T1000 (cell line): ENCODE measurements around the gene ARX.

Experiments used
- DNase-seq: peaks from one replicate; lab custom pipeline; 2025; ENCODE audit warnings: mixed read lengths; lab: John Stamatoyannopoulos, UW

The ARX gene

DNA sequence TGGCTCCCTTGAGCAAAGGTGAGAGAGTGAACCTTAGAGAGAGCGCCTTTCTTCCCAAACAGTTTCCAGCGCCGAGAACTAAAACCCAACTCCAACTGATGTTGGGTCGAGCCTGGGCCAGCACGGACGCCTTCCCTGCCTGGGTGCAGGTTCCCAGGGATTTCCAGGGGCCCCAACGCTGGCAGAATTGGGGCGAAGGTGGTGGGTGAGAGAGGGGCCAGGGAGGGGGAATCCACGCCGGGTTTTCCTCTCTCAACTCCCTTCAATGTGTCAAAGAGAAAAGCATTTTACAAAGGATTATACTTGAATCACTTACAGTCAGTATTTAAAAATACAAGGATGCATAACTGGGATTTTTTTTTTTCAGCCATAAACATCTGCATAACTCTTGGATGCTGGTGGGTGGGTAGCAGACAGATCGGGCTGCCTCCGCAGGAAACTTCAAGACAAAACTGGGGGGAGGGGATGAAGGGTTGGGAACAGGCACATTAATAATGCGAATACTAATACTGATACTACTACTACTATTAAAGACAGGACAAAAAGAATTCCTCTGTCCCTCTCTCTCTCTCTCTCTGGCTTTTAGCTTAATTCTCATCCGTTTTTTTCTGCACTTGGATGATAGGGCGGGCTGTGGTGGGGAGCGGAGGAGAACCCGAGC is 1.3 kb upstream of the ARX start:
- no peak for DNase-seq

DNA sequence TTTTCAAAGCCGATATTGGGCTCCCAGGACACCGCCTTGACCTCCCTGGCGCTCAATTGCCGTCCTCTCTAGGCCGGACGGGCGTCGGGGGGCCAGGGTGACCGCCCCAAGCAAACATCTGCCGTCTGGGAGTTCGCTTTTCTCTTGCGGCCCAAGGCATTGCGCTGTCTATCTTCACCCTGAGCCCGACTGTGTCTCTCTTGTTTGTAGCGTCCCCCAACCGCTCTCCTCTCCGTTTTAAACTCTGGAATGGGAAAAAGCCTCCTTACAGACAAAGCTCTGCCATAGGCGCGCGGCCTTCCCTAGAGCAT is 551 bp upstream of the ARX start:
- DNase-seq: no peak

DNA sequence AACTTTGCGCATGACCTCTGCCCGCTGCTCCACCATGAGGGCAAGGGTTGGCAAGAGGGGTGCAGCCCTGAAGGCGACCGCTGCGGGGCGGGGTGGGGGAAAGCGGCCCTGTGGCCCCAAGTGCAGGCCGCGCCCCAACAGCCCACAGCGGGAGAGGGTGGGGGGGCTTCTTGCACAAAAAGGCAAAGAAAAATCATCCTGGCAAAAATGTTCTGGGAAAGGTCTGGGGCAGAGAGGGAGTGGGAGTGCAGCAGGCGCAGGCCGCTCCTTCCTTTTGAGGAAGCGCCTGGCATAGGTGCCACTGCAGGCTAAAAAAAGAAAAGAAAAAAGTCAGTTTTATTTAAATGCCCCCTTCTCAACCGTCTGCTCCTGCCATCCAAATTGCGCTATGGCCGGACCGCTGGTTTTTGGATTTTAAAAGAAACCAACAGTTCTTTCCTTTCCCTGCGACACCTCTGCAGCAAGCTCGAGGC is 1.4 kb downstream of the ARX start:
- DNase-seq: no peak

DNA sequence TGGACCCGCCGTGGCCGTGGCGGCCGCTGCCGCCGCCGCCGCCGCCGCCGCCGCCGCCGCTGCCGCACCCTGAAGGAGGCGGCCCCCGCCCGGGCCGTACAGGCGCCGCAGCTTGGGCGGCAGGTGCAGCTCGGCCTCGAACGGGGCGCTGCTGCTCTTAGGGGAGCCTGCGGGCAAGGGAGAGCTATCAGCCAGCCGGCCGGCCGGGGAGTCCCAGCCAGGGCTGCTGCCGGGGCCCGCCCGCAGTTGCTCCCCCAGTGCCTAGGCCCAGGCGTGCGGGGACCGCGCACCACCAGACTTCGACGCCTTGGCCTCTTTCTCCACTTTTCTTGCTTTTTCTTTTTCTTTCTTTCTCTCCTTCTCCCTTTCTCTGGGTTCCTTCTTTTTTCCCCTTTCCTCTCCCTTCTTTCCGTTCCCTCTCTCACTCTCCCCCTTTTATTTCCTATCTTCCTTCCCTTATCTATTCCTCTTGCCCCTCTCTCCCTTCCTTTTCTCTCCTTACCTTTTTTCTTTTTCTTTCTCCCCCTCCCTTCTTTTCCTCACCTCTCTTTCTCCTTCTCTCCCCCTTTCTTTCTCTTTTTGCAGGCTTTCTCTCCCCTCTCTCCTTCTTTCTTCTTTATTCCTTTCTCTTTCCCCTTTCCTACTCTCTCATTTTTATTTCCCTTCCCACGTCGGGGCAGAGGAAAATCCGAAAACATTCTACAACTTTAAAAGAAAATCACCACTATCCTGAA is 2.0 kb downstream of the ARX start:
- no peak for DNase-seq

DNA sequence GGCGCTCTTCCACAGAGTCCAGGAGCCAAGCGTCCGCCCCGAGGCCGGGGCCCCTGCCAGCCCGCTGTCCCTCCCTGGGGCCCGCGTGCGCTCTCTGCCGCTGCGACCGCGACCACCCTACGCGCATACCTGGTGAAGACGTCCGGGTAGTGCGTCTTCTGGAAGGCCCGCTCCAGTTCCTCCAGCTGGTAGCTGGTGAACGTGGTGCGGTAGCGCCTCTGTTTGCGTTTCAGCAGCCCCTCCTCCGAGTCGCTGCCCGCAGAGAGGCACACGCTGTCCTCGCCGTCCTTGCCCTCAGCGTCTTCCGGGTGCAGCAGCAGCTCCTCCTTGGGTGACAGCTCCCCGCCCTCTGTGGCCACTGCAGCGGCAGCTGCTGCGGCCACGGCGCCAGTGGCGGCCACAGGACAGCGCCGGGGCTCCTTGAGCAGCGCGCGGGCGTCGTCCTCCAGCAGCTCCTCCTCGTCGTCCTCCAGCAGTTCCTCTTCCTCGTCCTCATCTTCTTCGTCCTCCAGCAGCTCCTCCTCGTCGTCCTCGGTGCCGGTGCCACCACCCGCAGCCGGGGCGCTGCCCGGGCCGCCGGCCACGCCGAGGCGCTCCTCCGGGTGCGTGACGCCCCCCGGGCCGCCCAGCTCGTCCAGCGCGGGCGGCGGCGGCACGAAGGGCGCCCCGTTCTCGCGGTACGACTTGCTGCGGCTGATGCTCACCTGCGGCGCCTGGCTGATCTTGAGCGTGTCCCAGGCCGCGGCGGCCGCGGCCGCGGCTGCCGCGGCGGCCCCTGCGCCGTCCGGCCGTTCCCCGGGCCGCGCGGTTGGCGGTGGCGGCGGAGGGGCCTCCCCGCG is 2.8 kb downstream of the ARX start:
- DNase-seq: no peak

DNA sequence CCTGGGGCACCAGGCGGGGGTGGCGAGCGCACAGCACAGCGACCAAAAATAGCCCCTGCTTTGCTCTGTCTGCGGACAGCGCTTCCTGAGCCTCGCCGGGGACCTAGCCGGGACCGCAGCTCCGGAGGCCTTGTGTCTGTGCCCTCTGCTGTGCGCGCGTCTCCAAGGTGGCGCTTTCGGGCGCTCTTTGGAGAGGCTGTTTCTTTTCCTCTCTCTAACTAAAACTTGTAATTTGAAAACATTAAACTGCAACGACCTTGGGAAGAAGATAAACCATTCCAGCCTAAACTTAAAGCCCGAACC is 3.4 kb downstream of the ARX start:
- DNase-seq: no peak

DNA sequence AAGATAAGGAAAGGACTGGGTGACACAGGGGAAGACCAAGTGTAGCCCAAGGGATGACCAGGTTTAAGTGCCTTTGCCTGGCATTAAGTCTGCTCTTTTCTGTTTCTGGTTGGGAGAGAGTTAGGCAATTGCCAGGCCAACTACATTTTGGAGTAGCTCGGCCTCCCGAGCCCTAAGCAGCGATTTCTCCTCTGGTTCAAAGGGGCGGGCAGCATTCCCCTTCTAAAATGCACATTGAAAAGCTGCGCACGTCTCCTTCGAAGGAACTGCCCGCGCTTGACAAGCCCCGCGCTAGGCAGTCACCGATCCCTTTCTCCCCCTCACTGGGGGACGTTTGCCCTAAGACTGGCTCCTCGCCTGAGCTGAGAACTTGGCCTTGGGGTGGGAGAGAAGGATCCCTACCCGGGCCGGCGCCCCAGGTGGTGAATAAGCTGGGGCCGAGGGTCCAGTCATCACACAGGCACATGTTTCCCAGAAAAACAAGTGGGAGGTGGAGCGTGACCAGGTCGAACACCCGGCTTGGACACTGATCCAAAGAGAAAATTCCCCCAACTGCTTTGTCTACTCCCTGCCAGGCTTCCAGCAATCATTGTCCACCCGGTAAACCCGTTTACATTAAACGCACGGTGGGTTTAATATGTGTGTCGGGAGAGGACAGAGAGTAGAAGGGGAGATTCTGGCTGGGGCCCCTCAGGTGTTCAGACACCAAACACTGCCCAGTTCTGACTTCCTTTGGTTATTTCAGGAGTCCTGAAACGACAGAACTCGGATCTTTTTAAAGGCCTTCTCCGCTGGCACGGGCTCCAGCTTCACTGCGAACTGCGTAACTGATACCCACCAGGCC is 4.0 kb downstream of the ARX start:
- no peak for DNase-seq

DNA sequence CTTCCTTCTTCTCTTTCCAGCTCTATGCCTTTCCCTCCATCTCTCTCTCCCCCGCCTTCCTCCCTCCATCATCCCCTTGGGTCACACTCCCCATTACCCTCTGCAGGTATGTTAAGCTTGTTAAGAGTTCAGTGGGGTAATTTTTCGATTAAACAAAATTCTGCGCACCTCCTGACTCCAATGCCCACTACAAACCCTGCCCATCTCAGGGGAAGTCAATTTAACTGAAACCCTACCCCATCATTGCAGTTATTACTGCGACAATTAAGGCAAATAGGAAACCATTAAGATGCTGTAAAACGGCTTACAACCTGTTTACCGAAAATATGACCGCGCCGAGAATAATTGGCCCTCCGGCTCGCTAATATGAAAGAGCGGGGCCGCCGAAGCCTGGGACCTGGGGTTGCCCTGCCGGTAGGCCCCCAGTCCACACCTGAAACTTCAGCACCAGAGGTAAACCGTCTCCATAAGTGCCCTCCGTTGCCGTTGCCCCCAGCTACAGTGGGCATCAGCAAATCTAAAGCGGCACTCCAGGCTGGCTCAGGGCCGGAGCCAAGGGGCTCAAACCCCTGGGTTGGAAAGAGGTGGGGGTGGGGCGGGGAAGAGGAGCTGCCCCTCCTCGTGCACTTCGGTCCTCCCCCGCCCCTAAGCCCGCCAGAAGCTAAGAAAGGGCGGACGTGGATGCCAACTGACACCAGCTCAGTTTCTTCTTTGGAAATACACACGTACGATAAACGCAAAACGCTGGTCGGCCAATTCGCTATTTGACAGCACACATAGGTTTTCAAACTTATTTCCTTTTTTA is 4.8 kb downstream of the ARX start:
- DNase-seq: no peak

DNA sequence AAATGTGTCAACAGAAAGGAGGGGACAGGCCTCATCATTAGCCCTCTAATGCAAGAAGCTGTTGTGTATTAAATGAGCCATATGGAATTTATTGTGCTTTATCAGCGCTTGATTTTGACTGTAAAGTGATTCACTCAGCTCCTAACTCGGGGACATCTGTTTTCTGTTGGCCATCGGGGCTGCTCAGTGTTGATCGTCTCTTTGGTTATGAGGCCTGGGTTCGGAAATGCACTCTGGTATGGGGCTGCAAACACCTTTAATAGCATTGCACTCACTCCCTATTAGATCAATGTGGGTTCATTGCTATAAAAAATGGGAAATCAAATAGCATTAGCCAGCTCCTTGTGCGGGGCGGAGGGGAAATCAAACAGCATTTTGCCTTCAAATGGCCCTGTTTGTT is 6.4 kb downstream of the ARX start:
- DNase-seq: no peak

DNA sequence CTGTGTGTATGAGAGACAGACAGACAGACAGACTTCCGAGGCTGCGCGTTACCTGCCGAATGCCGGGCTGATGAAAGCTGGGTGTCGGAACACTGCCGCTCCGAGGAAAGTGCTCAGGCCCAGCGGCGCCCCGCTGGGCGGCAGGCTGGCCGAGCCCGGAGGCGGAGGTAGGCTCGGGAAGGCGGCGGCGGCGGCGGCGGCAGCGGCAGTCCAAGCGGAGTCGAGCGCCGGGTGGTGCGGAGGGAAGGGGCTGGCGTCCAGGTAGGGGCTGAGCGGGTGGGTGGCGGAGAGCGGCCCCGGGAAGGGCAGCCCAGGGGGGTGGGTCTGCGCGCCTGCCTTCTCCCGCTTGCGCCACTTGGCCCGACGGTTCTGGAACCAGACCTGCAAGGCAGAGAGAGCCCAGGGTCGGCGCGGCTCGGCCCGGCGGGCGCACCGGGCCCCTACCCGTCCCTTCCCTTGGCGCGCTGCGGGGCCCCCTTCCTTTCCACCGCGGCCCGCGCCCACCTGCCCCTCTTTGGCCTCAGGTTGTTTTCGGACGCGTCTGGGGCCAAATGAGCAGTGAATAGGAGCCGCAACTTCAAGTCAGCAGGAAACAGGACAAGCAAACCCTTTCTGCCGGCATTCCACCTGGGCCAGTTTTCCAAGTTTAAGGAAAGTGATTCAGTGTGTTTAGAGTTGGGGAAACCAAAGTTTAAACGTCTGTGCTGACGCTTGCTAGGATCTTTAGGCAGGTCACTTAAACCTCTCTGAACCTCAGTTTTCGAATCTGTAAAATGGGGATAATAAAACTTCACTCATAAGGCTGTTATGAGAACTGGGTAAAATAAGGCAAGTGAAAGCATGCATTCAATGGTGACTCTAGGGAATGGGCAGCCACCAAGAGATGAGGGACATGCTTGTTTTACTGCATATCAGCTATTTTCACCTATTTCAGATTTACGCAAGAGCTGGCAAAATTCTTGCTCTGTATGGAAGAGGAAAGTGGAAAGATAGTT is 8.4 kb downstream of the ARX start:
- DNase-seq: no peak

DNA sequence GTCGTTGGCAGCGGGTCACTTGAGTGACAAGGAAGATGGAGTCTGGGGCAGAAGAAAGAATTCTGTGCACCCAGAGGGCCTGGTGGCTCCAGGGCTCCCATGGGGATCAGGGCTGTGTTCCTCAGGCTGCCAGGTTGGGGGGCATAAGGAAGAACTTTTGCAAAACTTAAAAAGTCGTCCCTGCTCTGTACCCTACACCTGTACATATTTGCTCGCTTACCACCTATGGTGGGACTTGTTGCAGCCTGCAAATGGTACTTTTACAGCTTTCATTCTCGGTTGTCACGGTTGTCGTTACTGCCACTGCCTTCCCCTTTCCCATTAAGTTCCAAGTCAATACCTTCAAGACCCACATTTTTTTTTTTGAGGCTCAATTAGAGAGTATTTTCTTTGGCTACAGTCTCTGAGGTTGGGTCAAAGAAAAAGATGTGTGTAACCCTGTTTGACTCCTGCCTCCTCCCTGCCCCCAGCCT is 9.1 kb downstream of the ARX start:
- no peak for DNase-seq

DNA sequence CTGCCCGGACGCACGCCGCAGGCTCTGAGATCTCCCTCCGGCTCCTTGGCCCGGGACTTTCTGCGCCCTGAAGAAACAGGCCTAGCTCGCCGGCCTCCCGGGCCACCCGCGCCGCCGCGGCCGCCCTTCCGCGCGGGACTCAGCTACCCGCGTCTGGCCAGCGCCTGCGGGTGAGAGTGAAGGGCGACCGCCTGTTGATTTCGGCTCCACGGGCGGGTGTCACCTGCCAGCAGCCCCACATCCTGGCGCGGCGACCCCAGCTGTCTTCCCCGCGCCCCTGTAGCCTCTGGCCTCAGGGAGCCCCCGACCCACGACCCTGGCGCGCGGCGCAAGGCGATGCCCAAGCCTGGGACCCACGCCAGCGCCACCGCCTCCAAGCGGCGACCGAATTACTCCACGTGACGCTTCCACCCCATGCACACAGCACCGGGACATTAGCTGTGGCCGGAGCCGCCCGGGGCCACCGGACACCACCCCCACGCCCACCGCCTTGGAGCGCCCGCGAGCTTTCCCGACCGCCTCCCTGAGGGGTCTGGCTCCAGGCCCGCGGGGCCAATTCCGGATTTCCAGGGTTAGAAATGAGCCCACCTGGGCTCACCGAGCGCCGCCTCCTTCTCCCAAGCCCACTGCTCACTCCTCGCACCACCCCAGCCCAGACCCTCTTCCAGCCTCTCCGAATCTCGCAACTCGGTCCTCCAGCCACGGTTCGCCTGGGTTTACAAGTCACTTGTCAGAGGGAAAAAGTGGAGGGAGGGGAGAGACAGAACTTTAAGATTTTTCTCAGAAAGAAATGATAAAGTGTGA is 10.2 kb downstream of the ARX start:
- DNase-seq: no peak

DNA sequence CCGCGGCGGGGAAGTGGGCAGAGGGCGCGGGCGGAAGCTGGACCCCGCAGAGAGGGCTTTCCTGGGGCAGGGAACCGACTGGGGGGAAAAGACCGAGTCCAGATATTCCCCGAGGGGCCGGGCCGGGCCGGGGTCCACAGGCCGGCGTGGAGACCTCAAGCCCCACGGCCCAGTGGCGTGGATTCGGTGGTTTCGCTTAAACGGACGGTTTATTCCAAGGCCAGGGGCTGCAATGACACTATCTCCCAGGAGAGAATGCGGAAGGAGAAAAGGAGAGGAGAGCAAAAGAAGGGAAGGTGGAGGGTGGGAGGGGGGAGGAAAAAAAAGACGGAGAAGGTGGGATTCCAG is 10.8 kb downstream of the ARX start:
- DNase-seq: no peak

DNA sequence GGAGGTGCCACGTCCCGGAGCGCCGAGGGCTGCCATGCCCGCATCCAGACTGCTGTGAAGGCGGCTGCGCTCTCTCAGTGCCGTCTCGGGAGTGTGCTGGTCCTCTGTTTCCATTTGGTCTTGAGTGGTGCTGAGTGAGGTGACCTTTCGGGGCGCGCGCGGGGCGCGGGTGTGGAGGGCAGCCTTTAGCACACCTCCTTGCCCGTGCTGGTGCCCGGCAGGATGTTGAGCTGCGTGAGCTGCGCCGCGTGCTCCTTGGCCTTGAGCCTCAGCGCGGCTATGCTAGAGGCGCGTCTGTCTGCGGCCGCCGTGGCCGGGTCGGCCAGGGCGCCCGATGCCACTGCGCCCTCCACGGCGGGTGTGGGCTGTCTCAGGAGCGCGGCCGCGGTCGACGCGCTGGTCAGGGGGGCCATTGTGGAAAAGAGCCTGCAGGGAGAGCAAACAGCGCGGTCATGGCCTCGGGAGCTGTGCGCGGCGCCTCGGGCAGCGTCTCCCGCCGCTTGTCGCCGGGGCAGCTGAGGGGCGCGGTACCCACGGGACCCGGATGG is 11.2 kb downstream of the ARX start:
- no peak for DNase-seq

DNA sequence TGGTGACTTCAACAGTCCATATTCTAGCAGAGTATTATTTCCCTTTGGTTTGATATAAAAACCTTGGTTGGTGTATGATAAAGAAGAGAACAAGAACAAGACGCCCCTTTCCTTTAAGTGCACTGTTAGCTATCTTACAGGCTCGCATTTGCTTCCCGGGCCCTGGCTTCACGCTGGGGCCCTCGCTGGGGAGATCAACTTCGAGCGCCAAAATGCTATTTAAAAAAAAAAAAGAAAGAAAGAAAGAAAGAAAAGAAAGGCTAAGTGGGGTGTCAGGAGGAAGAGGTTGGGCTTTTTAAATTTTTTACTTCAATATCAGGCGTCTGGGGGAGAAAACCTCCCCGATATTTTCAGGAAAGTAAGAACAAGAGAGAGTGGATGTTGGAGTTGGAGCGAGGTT is 11.7 kb downstream of the ARX start:
- no peak for DNase-seq

DNA sequence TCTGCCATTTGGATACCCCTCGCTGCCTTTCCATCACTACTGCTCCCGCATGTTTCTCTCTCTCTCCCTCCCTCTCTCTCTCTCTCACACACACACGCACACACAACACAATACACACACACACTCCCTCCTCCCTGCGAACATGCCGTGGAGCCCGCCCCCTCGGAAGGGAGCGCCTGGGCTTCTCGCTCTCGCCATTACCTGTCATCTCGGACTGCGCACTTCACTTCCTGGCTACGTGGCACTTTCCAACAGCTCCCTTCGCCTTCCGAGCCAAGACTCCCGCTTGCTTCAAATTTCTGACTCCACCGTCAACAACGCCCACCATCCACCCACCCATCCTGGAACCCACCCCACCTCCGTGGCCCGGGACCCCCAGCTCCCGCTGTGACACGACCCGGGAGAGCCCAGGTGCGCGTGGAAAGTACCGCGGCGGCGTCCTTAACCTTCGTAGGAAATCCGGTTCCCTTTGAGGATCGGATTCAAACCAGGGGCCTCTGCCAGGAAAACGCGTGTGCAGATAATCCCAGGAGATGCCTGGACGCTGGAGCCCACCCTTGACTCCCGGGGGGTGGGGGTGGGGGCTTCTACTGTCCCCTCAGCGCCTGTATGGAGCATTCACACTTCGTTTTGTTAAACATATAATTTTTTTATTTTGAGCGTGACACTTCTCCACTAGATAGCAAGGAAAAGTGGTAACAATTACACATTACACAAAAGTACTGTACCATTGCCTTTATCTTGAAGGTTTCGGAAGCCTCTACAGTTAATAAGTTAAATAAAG is 12.5 kb downstream of the ARX start:
- no peak for DNase-seq

DNA sequence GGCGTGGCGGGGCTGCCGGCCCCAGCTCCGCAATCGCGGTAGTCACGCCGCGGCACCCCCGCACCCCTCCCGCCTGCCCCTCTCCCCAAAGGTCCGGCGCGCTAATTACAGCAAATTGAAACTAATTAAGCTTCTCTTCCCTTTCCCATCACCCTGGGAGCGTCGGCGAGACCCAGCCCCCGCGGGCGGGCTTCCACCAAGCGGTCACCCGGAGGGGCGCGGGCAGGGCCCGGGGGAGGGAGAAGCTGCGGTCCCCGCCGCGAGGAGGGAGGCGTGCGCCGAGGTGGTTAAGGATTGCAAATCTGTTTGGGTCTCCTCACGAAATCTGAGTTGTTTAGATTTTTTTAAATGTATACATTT is 13.1 kb downstream of the ARX start:
- DNase-seq: no peak
